CD4-positive, alpha-beta T cell (primary cell): ENCODE results near the gene PRR23B. TPM values are rescaled to one million over a fixed set of nuclear protein-coding genes. Genes with fewer than 3 reads are reported as not detected.

Experiments
- ATAC-seq: fragments of 200-7000 bp; cut with Tn5 transposase; one replicate; pipeline ENCODE4 v1.10.0; 2022; ENCODE audit warnings: mild to moderate bottlenecking; ENCODE audit not compliant: poor library complexity
- CTCF ChIA-PET: fragments of 350-600 bp; sonication (Branson Sonifier 250); formaldehyde crosslinking; loops from one replicate; lab custom pipeline; 2021; ENCODE audit warnings: antibody characterized with exemption, inconsistent platforms; lab: Charles Lee
- POLR2A ChIA-PET: fragments of 350-600 bp; sonication (Branson Sonifier 250); formaldehyde crosslinking; loops from one replicate; lab custom pipeline; 2021; ENCODE audit warnings: antibody characterized with exemption, inconsistent platforms; lab: Charles Lee
- DNase-seq, 14 experiments: peaks; one replicate each; pipeline ENCODE4 v3.0.0-alpha.2; 2013 to 2020; ENCODE audit warnings: mixed read lengths in 2 of 14
- H3K27ac ChIP-seq, 2 donors: one replicate each; pipeline versions ENCODE4 v1.5.1 to v1.7.0; 2013; ENCODE audit warnings: low read length in 2 of 2, low read depth in 1 of 2, mild to moderate bottlenecking in 1 of 2
- H3K27me3 ChIP-seq, 2 experiments: 1 replicate in 1 of 2; 2 replicates in 1 of 2; pipeline versions ENCODE4 v1.6.1 to v1.7.0; 2013; ENCODE audit warnings: low read length in 2 of 2, control low read depth in 1 of 2, mild to moderate bottlenecking in 1 of 2, moderate library complexity in 1 of 2; ENCODE audit not compliant: insufficient read depth in 2 of 2, control insufficient read depth in 1 of 2
- H3K36me3 ChIP-seq: one replicate; pipeline ENCODE4 v1.6.1; 2013; ENCODE audit warnings: low read length, control low read depth; ENCODE audit not compliant: insufficient read depth
- H3K4me1 ChIP-seq: one replicate; pipeline ENCODE4 v1.6.1; 2013; ENCODE audit warnings: low read length, control low read depth; ENCODE audit not compliant: insufficient read depth
- H3K4me3 ChIP-seq: one replicate; pipeline ENCODE4 v1.5.1; 2013; ENCODE audit warnings: mild to moderate bottlenecking, low read length, moderate library complexity
- H3K9me3 ChIP-seq, 2 experiments: 1 replicate in 1 of 2; 2 replicates in 1 of 2; pipeline versions ENCODE4 v1.6.1 to v1.7.0; 2013; ENCODE audit warnings: low read length in 2 of 2, mild to moderate bottlenecking in 2 of 2, control low read depth in 1 of 2, moderate library complexity in 1 of 2; ENCODE audit not compliant: control insufficient read depth in 1 of 2, insufficient read depth in 1 of 2
- H3K27ac Mint-ChIP-seq: one replicate; pipeline ENCODE4 v1.8.0; 2020; ENCODE audit warnings: mixed read lengths
- H3K27me3 Mint-ChIP-seq: one replicate; pipeline ENCODE4 v1.8.0; 2021; ENCODE audit warnings: mixed read lengths
- H3K36me3 Mint-ChIP-seq: one replicate; pipeline ENCODE4 v1.8.0; 2021; ENCODE audit warnings: low read depth, mixed read lengths
- H3K4me1 Mint-ChIP-seq: one replicate; pipeline ENCODE4 v1.8.0; 2021; ENCODE audit warnings: low read depth, mixed read lengths
- H3K4me3 Mint-ChIP-seq: one replicate; pipeline ENCODE4 v1.8.0; 2020; ENCODE audit warnings: mild to moderate bottlenecking, mixed read lengths
- H3K9me3 Mint-ChIP-seq: one replicate; pipeline ENCODE4 v1.8.0; 2020; ENCODE audit warnings: mixed read lengths
- CTCF ChIP-seq: fragments of 200-600 bp; IDR thresholded peaks from one replicate; pipeline ENCODE4 v1.8.0; 2022; ENCODE audit warnings: antibody characterized with exemption, mild to moderate bottlenecking
- intact Hi-C, 2 experiments: fragments of 100-400 bp; cut with DNase I in 1 of 2; cut with micrococcal nuclease in 1 of 2; formaldehyde crosslinking; loops; one replicate each; pipeline versions ENCODE4 v1.15.1 to v1.9.0; 2023 to 2025; cut with DNase I, micrococcal nuclease
- total RNA-seq, 174 experiments: library from RNA in 2 of 174; stranded (reverse) in 2 of 174; gene quantifications; one replicate each; pipeline ENCODE4 v1.2.3 and lab custom pipeline; 2021 to 2026

PRR23B gene
- total RNA-seq, 2 experiments from 2014 or later = not detected

- Mint-ChIP-seq H3K9me3 (no peaks in the 10 kb centered on the region), H3K36me3 (no peaks in the 10 kb centered on the region), H3K27ac (no peak overlapping the region), H3K4me1 (no peaks in the 10 kb centered on the region), H3K27me3 (no peaks in the 10 kb centered on the region), H3K4me3 (no peak overlapping the region)
- DNase-seq = no peak
- Histone ChIP-seq H3K27ac (no peak overlapping the region), H3K9me3 (no peaks in the 10 kb centered on the region), H3K27me3 (no peaks in the 10 kb centered on the region), H3K4me3 (no peak overlapping the region), H3K36me3 (no peaks in the 10 kb centered on the region), H3K4me1 (no peaks in the 10 kb centered on the region)
- ATAC-seq = no peak
- TF ChIP-seq CTCF = no peak
- intact Hi-C loops = no loop called here
- ChIA-PET CTCF (no interaction called here), POLR2A (no interaction called here)
Measured at GRCh38 chr3:138985932-138986331, 34.8 kb downstream of the PRR23B start.

DNA sequence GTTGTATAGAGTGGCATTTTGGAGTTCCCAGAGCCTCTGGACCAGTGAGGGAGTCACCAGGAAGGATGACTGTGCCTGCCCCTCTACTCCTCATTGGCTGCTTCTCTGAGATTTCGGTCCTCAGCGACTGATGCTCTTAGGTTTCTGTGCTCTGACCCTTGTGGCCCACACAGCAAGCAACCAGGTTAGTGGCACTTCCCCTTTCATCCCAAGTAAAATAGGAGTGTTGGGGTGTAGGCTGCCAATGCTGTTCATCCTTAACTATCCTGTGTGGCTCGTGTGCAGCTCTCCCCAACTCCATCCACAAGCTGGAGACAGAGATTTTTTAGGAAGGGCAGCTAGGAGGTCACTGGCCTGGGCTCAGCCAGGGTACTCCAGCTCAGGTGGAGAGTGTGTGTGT is 35.9 kb downstream of the PRR23B start:
- CTCF ChIA-PET = no interaction called here
- no peak for TF ChIP-seq CTCF

GRCh38 chr3:138976047-138976446 is 44.7 kb downstream of the PRR23B start:
- Mint-ChIP-seq H3K4me1 (no peaks in the 10 kb centered on the region), H3K27ac (no peak overlapping the region), H3K27me3 (peaks cover 15% of the 10 kb centered on the region), H3K4me3 (no peak overlapping the region), H3K9me3 (no peaks in the 10 kb centered on the region), H3K36me3 (no peaks in the 10 kb centered on the region)
- intact Hi-C loops = no loop called here
- ATAC-seq (no peak), DNase-seq (no peak)
- CTCF ChIA-PET = no interaction called here
- no peak for TF ChIP-seq CTCF
- Histone ChIP-seq H3K27ac (no peak overlapping the region), H3K36me3 (no peaks in the 10 kb centered on the region), H3K4me3 (no peak overlapping the region), H3K4me1 (no peaks in the 10 kb centered on the region), H3K27me3 (peaks cover 5 to 7% of the 10 kb centered on the region in 2 experiments), H3K9me3 (no peaks in the 10 kb centered on the region)
- POLR2A ChIA-PET = no interaction called here

More for the DNA sequence above, 35.9 kb downstream of the PRR23B start:
- H3K9me3 ChIP-seq = no peaks in the 10 kb centered on the region
- POLR2A ChIA-PET = no interaction called here
- no peak overlapping the region for H3K4me3 Mint-ChIP-seq
- no peaks in the 10 kb centered on the region for H3K4me1 Mint-ChIP-seq
- no peaks in the 10 kb centered on the region for H3K36me3 Mint-ChIP-seq
- H3K4me1 ChIP-seq = no peaks in the 10 kb centered on the region
- H3K27me3 Mint-ChIP-seq = no peaks in the 10 kb centered on the region
- DNase-seq = no peak
- no peak overlapping the region for H3K4me3 ChIP-seq
- ATAC-seq = no peak
- H3K27me3 ChIP-seq = no peaks in the 10 kb centered on the region
- H3K9me3 Mint-ChIP-seq = no peaks in the 10 kb centered on the region
- intact Hi-C loops = no loop called here
- no peak overlapping the region for H3K27ac Mint-ChIP-seq
- H3K27ac ChIP-seq = no peak overlapping the region
- H3K36me3 ChIP-seq = no peaks in the 10 kb centered on the region
